Posterior cingulate gyrus (tissue), 11 donors: ENCODE results near the gene IGFALS.

ENCODE experiments used
- DNase-seq, 10 donors: peaks; one replicate each; pipeline versions ENCODE4 v3.0.0 to v3.0.0-alpha.2; 2020 to 2021; ENCODE audit warnings: mixed read lengths in 3 of 10
- intact Hi-C: fragments of 100-400 bp; cut with DNase I; formaldehyde crosslinking; loops from one replicate; pipeline ENCODE4 v1.15.1; 2023

IGFALS gene

DNA sequence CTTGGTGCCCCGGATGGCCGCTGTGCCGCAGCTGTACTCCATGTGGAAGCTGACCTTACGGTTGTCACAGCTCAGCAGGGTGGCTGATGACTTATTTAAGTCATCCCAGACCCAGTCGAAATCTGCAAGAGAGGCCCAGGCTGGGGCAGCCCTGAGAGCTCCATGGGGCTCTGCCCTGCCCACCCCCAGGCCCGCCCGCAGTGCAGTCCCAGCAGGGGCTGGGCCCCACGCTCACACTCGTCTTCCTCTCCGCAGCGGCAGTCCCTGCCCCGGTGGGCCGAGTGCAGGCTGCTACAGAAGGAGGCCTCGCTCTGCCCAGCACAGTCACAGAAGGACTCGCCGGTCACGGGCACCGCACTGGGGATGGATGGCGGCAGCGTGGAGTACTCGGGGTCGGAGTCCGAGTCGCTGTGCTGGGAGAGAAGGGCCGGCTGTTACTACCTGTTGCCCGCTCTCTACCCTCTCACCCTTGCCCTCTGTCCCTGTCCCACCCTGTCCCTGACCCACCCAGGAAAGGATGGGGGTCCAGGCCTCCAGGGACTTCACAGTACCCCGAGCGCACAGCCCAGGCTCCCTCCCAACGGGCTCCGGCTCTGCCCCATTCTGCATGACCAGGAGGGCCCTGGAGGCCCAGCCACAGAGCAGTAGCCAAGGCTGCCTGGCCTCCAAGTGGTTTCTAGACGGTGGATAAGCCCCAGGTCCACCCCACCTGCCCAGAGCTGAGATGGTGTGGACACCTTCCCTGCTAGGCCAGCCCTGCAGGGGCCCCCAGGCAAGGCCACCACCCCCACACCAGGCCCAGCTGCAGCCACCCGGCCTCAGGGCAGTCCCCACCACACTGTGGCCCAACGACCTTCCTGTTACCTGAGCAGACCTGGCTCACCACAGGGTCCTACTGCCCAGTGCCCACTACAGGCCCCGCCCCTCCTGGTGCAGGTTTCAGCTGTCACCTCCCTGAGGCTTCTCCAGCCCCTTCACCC lies 15.0 kb downstream of the IGFALS start:
- intact Hi-C loops = no loop called here
- peak in 1 of 10 donors; percentile 83 for DNase-seq

DNA sequence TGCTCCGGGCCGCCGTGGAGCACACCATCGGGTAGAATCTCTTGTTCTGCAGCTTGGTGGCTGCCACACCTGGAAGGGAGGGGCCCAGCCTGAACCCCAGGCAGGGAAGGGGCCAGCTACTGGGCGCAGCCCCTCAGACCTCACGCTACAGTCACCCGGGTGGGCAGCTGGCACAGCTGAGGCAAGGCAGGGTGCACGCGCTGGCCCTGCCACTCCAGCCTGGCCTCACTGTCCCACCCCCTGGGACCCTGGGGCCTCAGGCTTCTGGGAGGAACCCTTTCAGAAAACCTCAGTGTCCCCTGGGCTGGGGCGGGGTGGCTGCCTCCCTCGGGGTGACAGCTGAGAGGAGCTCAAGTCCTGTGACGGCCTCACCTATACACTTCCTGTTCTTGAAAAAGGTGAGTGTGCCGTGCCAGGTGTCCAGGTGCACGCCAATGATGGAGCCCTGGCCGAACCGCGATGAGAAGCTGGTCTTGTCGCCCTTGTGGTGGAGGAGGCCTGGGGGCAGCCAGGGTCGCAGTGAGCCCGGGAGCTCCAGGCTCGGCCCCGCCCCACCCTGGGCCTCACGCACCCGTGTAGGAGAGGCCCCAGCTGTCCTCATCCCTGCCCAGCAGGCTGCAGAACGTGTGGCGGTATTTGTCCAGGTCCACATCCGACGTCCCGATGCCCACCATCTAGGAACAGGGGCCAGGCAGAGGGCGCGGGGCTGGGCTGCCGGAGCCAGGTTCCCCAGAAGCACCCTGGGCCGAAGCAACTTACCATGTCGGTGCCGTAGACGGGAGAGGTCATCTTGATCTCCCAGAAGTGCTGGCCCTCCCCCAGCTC lies 15.9 kb downstream of the IGFALS start:
- intact Hi-C loops = no loop called here

DNA sequence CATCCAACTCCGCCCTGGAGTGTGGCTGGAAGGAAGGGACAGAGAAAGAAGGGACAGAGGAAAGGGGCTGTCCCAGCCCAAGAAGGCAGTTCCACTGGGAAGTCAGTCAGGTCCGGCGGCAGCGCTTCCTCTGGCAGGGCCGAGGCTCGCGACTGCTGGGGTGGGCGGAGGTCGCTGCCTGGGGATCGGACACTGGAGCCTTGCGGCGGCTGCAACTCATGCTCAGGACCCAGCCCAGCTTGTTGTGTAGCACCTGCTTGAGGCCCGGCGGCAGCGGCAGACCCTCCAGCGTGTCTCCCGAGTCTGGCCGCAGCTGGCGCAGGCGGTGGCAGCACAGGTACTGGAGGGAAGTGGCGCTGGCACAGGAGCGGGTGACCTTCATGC lies 16.5 kb downstream of the IGFALS start:
- intact Hi-C loops = no loop called here
- no peak for DNase-seq

More for the DNA sequence above, 15.9 kb downstream of the IGFALS start:
- no peak for DNase-seq

DNA sequence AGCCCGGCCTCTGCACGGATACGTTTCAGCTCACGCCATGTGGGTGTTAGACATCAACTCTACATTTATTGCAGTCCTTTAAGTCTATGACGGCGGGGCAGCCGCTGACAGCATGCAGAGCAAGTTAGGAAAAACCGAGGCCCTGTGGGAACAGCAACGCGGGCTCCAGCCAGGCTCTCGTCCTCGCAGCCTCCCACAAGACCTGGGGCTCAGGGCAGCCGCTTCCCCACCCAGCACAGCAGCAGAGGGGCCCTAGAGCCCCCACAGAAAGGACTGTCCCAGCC lies 16.9 kb downstream of the IGFALS start:
- DNase-seq = no peak
- intact Hi-C loops = no loop called here

DNA sequence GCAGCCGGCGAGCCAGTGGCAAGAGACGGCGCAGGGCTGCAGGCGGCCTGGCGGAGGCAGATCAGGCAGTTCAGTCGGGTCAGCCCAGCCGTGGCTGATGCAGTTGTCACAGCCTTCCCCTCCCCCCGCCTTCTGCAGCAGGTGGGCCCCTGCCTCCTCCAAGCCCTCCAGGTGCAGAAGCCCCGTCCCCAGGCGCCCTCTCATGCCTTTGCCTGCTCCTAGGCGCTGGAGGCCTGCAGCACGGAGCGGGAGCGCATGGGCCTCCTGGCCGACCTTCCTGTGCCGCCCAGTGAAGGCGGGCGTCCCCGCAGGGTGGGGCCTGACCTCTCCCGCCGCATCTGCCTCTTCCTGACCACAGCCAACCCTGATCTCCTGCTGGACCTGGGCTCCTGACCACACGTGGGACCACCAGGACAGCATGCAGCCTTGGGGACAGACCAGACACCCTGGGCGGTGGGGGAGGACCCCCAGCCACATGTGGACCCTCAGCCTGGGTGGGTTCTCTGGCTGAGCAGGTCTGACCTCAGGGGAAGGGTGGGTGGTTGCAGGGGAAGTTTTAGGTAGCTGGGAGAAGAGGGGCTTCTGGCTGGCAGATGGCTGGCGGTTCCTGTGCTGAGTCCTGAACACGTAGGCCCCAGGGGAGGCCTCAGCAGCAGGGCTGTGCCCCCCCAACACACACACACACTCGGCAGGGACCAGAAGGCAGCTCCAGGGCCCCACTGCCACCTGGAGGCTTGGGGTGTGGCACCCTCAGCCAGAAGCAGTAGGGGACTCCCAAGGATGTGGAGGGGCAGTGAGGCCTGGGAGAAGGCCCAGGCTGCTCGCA lies 17.4 kb downstream of the IGFALS start:
- no peak for DNase-seq
- intact Hi-C loops = no loop called here

DNA sequence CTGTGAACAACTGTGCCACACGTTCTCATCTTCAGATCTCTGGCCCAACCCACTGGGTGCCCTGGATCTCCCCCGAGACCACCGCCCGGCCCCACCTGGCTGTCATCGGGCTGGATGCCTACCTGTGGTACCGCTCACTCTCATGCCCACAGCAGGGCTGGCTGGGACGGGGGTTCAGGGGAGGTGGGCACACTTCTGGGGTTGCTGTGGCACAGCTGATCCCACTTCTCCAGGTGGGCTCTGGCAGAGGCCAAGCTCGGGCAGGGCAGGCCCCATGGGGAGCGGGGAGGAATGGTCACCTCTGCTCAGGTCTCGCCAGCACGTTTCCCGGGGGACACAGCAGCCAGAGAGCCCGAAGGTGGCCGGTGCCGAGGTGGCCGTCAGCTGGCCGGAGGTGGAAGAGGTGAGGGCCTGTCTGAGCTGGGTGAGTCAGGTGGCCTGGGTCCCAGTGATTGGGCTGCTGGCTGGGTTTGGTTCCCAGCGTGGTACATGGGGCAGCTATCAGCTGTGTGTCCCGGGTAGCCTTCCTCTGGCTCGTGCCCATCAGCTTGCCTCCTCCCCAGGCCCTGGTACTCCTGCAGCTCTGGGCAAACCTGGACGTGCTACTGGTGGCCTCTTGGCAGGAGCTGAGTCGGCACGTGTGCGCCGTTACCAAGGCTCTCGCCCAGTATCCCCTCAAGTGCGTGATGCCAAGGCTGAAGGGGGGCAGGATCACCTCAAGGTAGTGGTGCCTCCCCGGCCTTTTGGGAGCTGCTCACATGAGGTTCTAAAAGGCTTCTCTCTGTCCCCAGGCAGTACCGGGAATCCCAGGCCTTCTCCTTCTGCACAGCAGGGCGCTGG lies 18.3 kb downstream of the IGFALS start:
- DNase-seq = no peak
- intact Hi-C loops = no loop called here

DNA sequence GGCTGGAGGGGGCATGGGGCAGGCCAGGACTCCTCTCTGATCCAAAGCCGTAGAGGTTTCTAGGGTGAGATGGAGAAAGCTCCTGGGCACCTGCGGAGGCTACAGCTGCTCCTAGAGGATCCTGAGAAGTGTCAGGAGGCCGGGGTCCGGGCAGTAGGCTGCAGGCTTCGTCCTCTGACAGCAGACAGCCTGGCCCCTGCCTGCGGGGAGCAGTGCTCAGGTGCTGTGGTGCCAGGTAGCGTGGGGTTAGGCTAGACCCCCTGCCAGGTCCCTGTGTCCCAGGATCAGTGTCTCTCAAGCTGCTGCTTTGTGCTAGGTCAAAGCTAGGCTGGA lies 19.1 kb downstream of the IGFALS start:
- DNase-seq = no peak
- intact Hi-C loops = loop anchor here (5.0 kb wide), 3 partner anchors 53 to 188 kb away; partner anchors contain the start of genes FAHD1, HAGH, MAPK8IP3 and RPS2

DNA sequence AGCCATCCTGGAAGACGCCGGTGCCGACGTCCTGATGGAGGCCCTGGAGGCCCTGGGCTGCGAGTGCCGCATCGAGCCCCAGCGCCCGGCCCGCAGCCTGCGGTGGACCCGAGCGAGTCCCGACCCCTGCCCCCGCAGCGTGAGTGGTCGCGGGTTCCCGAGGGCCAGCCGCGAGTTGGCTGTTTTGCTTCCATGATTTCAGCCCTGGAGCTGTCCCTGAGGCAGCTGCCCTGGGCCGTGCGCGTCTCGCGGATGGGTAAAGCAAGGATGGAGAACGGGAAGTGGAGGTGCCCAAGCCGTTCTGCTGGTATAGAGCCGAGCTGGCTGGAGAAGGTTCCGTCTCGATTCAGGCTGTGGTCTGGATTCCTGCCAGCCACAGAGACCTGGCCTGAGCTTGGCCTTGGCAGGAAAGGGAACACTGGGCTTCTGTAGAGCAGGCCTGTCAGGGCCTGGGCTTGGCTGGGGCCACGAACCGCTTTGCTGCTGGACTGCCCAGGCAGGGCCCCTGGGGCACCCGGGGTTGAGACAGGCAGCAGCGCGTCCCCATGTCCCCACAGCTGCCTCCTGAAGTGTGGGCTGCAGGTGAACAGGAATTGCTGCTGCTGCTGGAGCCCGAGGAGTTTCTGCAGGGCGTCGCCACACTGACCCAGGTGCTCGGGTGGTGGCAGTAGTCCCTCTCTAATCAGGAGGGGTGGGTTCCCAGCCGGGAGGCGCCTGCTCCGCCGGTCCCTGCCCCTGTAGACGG lies 19.6 kb downstream of the IGFALS start:
- DNase-seq = peak in 1 of 10 donors; percentile 33

DNA sequence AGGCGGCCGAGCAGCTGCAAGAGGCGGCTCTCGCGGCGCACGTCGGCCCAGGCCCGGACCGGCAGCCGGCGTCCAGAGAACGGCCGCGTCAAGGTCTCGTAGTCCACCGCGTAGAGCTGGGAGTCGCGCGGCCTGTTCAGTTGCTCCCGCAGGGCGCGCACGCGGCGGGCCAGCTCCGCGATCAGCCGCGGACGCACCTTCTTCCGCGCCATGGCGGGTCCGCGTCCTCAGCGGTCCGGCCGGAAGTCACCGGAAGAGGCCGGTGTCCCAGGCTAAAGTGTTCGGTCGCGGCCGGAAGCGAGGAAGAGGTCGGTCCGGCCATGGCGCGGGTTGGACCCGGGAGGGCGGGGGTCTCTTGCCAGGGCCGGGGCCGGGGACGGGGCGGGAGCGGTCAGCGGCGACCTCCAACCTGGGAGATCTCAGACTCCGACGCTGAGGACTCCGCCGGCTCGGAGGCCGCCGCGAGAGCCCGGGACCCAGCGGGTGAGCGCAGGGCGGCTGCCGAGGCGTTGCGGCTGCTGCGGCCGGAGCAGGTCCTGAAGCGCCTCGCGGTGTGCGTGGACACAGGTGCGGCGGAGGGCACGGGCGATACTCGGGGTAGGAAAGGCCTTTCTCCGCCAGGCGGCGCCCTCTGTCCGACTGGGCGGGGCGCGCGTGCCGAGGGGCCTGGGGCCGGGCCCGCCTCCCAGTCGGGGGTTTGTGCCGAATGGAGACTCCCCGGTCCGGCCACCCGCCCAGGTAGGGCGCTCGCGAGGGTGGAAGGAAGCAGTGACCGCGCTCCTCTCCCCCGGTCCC lies 20.4 kb downstream of the IGFALS start, which contains the start of gene MRPS34:
Gene MRPS34, minus strand, starts transcription at position 227 of the 795 bp plus-strand sequence. Its CDS starts 15 bp downstream, at position 212.
- intact Hi-C loops = loop anchor here (5.0 kb wide), 3 partner anchors 54 to 189 kb away; partner anchors contain the start of genes FAHD1, HAGH, MAPK8IP3 and RPS2

More for the DNA sequence above, 19.6 kb downstream of the IGFALS start:
- intact Hi-C loops = loop anchor here (5.0 kb wide), 3 partner anchors 53 to 188 kb away; partner anchors contain the start of genes FAHD1, HAGH, MAPK8IP3 and RPS2

DNA sequence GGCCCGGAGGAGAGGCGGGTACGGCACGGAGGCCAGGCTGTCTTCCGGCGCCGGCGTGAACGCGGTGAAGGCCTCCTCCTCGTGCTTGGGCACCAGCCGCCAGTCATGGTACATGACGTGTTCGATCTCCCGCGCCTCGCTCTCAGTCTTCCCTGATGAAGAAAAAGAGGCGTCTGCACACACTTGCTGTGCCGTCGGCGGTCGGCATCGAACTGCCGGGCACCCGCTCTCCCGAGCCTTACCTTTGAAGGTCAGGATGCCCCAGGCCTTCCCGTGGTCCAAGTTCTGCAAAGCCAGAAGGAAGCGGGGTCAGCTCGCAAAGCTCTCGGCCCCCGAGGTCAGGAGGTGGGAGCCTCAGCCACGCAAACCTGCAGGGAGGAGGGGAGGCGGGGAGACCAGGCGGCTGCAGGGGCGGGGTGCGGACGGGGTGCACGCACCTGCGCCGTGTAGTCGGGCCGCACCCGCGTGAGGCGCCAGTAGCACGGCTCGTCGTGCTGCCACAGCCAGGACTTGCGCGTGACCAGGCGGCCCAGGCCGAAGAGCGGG lies 21.1 kb downstream of the IGFALS start, which contains the start of gene EME2:
Gene EME2, plus strand, starts transcription at position 449 of the 546 bp plus-strand sequence. CDS start 418 bp downstream, outside the sequence.
- intact Hi-C loops = loop anchor here (5.0 kb wide), 3 partner anchors 55 to 190 kb away; partner anchors contain the start of genes FAHD1, HAGH, MAPK8IP3 and RPS2
- DNase-seq = peak in 1 of 10 donors; percentile 26

More for the DNA sequence above, 20.4 kb downstream of the IGFALS start, which contains the start of gene MRPS34:
- DNase-seq = peak; percentile 76 to 97 (median 83)

DNA sequence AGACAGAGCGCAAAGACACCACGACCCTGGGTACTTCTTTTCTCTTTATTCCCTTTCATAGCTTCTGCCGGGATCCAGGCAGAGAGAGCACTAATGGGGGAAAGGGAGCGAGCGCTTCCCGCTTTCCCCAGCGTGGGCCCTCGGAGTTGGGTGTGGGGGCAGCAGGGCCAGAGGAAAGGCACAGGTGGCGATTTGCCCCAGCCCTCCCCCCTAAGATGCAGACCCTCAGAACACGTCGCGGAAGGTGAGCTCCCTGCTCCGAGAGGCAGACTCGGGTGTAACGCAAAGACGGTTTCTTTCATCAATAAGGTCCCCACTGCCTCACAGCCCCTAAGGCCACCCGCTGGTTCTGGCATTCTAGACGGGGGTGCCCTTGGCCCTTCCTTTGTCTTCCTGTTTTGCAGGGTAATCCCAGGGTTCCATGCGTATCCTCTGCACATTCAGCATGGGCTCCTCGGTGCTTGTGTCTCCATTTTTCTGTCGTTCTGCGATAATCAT lies 21.6 kb downstream of the IGFALS start:
- intact Hi-C loops = loop anchor here (5.0 kb wide), 3 partner anchors 55 to 190 kb away; partner anchors contain the start of genes FAHD1, HAGH, MAPK8IP3 and RPS2
- DNase-seq = no peak

DNA sequence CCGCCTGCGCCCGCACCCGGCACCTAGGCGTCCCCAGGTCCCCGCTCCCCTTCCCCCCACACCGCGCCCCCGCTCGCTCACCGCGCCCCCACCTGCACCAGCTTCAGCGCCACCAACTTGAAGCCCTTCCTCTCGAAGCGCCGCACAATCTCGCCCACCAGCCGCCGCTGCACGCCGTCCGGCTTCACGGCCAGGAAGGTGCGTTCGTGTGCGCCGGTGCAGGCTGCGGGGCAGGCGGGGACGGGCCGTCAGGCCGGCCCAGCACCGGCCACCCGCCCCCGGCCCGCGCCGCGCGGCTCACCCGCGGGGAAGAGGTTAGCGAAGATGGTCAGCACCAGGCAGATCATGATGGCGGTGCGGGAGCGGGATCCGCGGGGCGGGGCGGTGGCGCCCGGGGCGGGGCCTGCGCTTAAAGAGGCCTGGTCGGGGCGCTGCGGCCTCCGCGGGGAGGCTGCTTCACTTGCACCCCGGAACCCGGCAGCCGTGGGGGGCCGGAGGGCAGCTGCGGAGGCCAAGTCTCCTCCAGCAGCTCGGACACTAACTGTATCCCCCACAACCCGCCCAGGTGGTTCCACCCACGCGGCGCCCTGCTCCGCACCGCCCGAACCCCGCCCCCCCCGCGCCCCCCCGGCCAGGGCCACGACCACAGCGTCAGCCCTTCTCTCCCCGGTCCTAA lies 22.2 kb downstream of the IGFALS start, which contains the start of gene NME3:
Gene NME3, minus strand, starts transcription at position 356 of the 676 bp plus-strand sequence. Its CDS starts 9 bp downstream, at position 347.
- peak; percentile 65 to 98 (median 78) for DNase-seq
- intact Hi-C loops = loop anchor here (5.0 kb wide), 3 partner anchors 56 to 191 kb away; partner anchors contain the start of genes FAHD1, HAGH, MAPK8IP3 and RPS2

DNA sequence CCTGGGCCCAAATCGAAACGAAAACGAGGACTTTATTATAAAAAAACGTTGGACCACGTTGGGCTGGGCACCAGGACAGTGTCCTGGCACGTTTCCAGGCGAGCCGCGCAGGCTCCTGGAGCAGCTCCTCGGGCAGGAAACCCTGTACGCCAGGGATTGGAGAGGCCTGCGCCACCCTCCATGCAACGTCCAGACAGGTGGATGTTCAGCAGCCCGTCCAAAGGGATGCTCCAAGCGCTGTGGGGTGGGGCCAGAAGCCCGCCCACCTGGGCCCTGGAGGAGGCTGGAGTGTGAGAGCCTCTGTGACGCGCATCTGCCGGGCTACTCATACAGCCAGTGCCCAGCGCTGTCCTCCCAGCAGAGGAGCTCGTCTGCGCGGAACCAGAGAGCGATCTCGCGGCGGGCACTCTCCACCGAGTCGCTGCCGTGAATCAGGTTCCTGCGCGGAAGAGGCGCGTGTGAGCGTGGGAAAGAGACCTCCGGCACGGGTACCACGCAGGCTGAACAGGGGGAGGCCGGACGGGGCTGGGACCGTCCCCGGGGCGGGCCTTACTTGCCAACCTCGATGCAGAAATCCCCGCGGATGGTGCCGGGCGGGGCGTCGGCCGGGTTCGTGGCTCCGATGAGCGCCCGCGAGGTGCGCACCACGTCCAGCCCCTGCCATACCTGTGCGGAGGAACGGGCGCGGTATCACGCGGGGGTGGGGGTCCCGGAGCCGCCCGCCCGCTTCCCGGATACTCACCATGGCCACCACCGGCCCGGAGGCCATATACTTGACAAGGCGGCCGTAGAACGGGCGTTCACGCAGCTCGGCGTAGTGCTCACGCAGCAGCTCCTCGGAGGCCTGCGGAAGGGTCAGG lies 22.9 kb downstream of the IGFALS start:
- intact Hi-C loops = loop anchor here (5.0 kb wide), 3 partner anchors 57 to 192 kb away; partner anchors contain the start of genes FAHD1, HAGH, MAPK8IP3 and RPS2
- DNase-seq = peak; percentile 47 to 96 (median 69)

DNA sequence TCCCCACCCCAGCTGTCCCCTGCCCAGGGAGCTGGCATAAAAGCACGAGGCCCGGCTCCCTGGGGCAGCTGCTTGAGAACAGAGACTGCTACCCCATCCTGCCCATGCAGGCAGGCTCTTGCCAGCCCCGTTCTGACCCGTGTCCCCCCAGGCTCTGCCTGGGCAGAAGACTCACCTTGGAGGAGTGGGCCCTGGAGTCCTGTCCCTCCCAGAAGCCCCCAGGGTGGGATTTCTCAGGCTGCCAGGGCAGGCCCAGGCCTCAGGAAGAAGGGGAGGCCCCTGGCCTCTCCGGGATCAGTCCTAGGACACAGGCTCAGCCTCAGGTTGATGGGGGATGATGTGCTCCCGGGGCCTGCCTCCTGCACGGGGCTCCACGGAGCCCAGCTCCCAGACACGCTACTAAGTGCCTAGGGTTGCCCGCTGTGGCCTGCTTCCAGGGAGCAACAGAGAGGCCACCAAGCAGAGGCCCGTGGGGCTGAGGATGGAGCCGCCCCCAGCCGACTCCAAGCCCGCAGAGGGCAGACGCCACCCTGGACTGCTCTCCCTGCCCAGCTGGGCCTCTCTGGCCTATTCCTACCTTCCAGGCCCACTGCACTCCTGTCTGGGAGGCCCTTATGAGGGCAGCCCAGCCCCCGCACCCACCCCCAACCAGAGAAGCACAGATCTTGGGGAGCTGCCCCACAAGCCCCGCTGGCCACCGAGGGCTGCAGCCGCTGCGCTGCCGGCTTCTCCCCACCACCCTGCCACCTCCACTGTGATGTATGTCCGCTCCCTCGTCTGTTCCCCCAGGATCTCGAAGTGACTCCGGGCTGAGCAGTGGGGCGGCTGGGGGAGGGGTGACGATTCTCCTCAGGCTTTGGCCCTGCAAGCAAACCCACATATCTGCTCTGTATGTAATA lies 23.9 kb downstream of the IGFALS start:
- DNase-seq = no peak
- intact Hi-C loops = loop anchor here (5.0 kb wide), 3 partner anchors 58 to 193 kb away; partner anchors contain the start of genes FAHD1, HAGH, MAPK8IP3 and RPS2
